Coronary artery (tissue), 2 donors: ENCODE measurements around the gene SH3D19.
A peak's percentile ranks its signal among the peaks of the same experiment; 100 is the strongest.
"Not testable (repeated sequence)": the region's sequence is repeated elsewhere in the genome, so short reads cannot be mapped to it uniquely, and the experiment has no call there.

Experiments
- DNase-seq: peaks from one replicate; pipeline ENCODE4 v3.0.0-alpha.2; 2017; ENCODE audit warnings: low spot score
- H3K27ac ChIP-seq, 2 donors: fragments of 200-600 bp; sonication (generic); one replicate each; pipeline ENCODE4 v1.5.1; 2016 to 2019
- H3K4me3 ChIP-seq: fragments of 200-600 bp; sonication (generic); 2 replicates; pipeline ENCODE4 v1.5.1; 2016; ENCODE audit warnings: mild to moderate bottlenecking, moderate library complexity
- CTCF ChIP-seq: fragments of 200-600 bp; sonication (generic); IDR thresholded peaks from one replicate; pipeline ENCODE4 v1.5.1; 2019; ENCODE audit warnings: antibody characterized with exemption

The SH3D19 gene

DNA sequence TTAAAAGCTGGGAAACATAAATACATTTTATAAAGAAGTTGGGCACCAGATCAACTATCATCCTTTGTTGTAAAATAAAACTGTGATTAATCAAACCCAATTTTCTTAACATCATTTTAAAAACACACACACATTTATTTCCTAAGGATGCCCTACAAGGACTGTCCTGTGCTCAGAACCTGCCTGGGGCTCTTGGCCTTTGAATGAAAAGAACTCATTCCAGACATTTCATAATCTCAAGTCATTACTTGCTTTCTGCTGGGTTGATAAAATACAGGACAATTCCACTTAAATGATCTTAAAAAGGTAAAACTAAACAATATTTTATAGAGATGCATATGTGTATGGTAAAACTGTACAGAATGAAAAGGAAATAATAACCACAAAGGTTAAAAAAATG is 2.8 kb downstream of the SH3D19 start:
- TF ChIP-seq CTCF, result no peak
- Histone ChIP-seq H3K4me3 (peak overlapping the region; percentile 82), H3K27ac (peak overlapping the region; percentile 43 to 50)
- DNase-seq, result no peak

DNA sequence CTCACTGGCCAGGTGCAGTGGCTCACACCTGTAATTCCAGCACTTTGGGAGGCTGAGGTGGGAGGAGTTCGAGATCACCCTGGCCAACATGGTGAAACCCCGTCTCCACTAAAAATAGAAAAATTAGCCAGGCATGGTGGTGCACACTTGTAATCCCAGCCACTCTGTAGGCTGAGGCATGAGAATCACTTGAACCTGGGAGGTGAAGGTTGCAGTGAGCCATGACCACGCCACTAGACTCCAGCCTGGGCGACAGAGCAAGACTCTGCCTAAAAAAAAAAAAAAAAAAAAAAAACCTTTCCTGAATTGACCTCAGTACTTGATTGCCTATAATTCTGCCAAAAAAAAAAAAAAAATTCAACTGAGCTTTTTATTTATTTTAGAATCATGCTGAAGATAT is 3.2 kb downstream of the SH3D19 start:
- DNase-seq, H3K4me3 ChIP-seq: not testable (repeated sequence)
- peak overlapping the region in 1 of 2 donors; percentile 61 for H3K27ac ChIP-seq

- DNase-seq, result no peak
- H3K4me3 ChIP-seq, result no peak overlapping the region
- H3K27ac ChIP-seq, result peak overlapping the region in 1 of 2 donors; percentile 61
- TF ChIP-seq CTCF, result no peak
These were observed 3.8 kb downstream of the SH3D19 start for GRCh38 chr4:151321586-151321985.

DNA sequence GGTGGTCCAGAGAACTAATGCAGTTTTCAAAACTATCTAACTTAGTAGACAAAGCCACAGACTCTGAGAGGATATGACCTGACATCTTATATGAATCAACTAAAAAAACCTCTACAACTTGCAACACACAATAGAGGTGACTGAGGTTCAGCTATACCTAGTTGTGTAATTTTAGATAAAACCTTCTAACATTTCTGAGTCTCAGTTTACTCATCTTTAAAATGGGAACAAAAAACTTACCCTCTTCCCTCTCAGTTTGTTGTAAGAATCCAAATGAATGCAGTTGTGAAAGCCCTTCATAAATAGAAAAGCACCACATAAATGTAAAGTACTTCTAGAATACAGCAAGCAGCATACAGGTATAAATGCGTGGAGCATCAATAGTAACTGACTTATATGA is 5.9 kb downstream of the SH3D19 start:
- no peak for TF ChIP-seq CTCF
- Histone ChIP-seq H3K27ac (no peak overlapping the region), H3K4me3 (no peak overlapping the region)
- no peak for DNase-seq

DNA sequence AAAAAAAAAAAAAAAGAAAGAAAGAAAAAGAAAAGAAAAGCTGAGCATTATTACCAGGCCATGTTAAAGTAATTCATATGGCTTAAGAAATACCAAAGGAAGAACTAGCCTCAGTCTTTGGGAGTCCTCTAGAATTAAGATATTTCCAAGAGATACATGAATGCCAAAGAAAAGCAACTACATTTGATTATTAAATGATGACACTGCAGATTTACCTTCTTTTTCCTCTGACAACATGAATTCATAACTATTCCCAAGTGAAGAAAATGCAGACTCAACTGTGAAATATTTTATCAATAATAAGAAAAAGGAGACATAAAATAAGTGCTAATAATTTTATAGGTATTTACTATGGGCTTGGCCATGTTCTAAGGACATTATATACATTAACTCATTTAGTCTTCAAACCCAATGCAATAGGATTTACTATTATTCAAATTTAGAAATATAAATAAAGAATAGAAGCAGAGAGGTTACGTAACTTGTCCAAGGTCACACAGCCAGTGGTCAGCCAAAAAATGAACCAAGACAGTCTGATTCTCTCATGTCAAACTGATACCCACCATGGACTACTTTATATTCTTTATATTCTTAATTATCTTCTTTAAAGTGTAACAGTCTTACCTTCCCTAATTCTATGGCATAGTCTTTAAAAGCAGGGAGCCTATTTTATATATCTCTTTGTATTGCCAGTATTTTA is 6.9 kb downstream of the SH3D19 start:
- no peak for DNase-seq
- no peak for TF ChIP-seq CTCF
- Histone ChIP-seq H3K4me3 (no peak overlapping the region), H3K27ac (no peak overlapping the region)

DNA sequence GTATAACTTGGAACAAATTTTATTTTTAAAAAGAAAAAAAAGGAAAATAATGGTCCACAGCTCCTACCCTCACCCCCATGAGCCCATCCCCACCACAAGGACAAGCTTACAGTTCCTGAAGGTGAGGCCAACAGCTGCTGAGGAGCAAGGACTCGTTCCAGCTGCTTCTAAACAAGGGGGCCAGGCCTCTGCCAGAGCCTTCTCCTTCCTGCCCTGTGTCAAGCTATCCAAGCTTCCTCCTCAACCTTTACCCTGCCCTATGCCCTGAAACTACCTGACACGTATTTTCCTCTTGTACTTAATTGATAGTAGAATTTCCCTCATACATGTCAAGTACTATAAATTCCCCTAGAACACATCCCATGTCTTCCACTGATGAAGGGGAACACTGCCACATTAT is 8.8 kb downstream of the SH3D19 start:
- no peak overlapping the region for H3K4me3 ChIP-seq
- no peak for TF ChIP-seq CTCF
- no peak for DNase-seq
- H3K27ac ChIP-seq, result no peak overlapping the region

DNA sequence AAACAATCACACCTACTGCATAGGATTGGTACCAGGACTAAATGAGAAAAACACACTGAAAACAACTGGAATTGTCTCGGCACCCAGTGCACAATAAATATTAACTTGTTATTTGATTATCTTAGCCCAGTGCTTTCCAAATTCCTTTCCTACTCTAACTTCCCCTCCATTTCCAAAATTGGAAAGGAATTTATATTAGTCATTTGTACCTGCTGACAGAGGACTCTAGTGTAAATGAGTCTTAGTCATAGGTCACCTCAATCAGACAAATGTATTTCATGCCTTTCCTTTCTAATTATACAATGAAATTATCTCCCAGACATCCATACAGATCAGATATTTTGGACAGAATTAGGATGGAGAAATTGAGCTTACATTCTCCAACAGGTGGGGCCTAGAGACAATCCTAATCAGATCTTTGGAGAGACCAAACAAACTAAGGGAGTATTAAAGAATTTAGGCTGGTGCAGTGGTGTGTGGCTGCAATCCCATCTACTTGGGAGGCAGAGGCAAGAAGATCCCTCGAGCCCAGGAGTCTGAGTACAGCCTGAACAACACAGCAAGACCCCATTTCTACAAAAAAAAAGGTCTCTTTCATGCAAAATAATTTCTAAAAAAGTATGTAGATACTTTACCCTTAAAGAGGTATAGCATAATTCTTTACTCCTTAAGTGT is 10.1 kb downstream of the SH3D19 start:
- TF ChIP-seq CTCF, result no peak
- Histone ChIP-seq H3K4me3 (no peak overlapping the region), H3K27ac (peak overlapping the region in 1 of 2 donors; percentile 40)
- DNase-seq, result no peak
